GM13976 (cell line): ENCODE results near the gene PILRB.
"Not testable (repeated sequence)": the region's sequence is repeated elsewhere in the genome, so short reads cannot be mapped to it uniquely, and the experiment has no call there.

Experiments used
- DNase-seq: peaks from one replicate; pipeline ENCODE4 v3.0.0; 2012; ENCODE audit warnings: low spot score
- CTCF ChIP-seq: IDR thresholded peaks from 2 replicates; pipeline ENCODE4 v1.5.1; 2012; ENCODE audit warnings: borderline replicate concordance, mild to moderate bottlenecking; ENCODE audit not compliant: insufficient read depth; ENCODE audit errors: extremely low read depth, missing control alignments, control extremely low read depth
- in situ Hi-C: fragments of 300-500 bp; cut with MboI; formaldehyde crosslinking; loops from one replicate; pipeline ENCODE4 v1.12.0; 2022; ENCODE audit warnings: low sequenced_read_pairs, mixed read lengths, inconsistent platforms; ENCODE audit not compliant: unreplicated experiment

PILRB gene

GRCh38 chr7:100358027-100358856 lies at the start of gene PILRB:
PILRB (plus strand) TSS chr7:100358117; CDS start chr7:100358303, 186 bp downstream.
- in situ Hi-C loops, result no loop called here
- TF ChIP-seq CTCF, result peak; percentile 38
- no peak for DNase-seq

- DNase-seq, in situ Hi-C loops: not testable (repeated sequence)
These were observed 39.6 kb upstream of the PILRB start for GRCh38 chr7:100318329-100318728.

GRCh38 chr7:100321648-100322047 lies 36.3 kb upstream of the PILRB start:
- DNase-seq, in situ Hi-C loops: not testable (repeated sequence)

DNA sequence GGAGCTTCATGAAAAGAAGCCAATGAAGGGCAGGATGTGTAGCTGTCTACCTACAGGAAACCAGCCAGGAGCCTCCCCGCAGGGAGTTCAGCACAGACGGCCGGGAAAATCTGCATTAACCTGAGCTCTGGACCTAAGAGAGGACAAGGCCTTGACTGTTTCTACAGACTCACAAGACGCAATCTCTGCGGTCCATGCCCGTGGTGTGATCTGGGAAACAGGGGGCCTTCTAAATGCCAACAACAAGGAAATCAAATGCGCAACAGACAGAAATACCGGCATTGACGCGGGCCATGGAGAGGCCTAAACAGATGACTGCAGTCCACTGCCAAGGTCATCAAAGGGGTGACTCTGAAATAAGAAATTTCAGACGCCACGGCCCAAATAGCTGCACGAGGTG lies 33.7 kb upstream of the PILRB start:
- DNase-seq, in situ Hi-C loops: not testable (repeated sequence)

DNA sequence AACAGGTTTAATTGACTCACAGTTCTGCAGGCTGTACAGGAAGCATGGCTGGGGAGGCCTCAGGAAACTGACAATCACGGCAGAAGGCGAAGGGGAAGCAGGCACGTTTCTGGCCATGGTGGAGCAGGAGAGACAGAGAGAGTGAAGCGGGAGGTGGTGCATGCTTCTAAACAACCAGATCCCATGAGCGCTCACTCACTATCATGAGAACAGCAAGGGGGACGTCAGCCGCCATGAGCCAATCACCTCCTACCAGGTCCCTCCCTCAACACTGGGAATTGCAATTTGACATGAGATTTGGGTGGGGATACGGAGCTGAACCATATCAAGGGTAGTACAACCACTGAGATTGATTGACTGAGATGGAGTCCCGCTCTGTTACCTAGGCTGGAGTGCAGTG lies 32.2 kb upstream of the PILRB start:
- in situ Hi-C loops, DNase-seq: not testable (repeated sequence)

GRCh38 chr7:100326914-100327313 lies 31.0 kb upstream of the PILRB start:
- in situ Hi-C loops, DNase-seq: not testable (repeated sequence)

- in situ Hi-C loops, result not testable (repeated sequence)
- peak; percentile 87 for DNase-seq
These were observed 22.1 kb upstream of the PILRB start for GRCh38 chr7:100335566-100336466.

DNA sequence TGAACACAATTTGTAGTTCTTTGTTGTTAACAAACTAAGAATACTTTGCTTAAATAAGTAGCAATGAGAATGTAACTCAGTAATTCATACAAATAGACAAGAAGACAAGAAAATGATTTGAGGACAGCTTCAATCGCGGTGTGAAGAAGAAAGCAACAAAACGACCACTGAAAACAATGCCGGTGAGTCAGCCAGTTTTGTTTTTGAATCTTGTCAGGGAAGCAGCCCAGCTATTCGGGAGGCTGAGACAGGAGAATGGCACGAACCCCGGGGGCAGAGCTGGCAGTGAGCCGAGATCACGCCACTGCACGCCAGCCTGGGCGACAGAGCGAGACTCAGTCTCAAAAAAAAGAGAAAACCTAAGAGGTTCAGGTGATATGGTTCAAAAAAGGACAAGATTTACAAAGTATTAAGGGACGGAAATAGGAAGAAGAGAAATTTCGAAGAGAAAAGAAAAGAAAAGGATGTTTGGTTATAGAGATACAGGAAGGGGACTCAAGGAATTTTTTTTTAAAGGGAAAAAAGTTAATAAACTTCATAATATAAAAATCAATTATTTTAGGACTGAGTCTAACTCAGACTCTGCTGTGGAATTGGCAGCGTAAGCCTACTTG lies 19.7 kb upstream of the PILRB start:
- DNase-seq, in situ Hi-C loops: not testable (repeated sequence)

DNA sequence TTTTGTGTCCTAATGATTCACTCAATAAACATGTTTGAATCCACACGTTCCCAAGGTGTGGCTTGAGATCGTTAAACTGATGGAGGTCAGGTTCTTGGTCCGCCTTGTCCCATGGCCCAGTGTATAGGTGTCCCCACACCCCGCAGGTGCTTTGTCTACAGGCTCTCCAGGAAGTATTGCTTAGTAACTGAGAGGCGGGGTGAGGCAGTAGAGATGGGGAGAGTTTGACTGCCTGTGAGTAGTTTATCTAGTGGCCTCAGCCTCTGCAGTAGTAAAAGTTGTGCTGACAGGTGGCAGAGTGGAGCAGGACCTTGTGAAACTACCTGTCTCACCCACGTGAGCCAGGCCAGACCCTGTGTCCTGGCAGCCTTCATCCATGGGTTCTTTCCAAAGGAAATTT lies 16.6 kb upstream of the PILRB start:
- DNase-seq, in situ Hi-C loops: not testable (repeated sequence)

DNA sequence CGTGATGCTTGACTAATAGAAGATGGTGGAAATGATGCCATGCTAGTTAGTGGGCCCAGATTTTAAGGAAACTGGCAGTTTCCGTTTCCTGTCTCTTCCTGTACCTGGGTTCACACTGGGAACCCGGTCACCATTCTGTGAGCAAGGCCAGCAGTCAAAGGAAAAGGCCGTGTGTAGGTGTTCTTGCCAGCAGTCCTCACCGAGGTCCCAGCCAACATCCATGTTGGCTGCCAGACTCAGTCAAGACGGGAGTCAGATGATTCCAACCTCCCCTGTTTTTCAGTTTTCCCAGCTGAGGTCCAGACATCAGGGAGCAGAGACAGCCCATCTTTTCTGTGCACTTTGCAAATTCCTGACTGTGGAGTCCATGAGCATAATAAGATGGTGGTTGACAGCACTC lies 15.2 kb upstream of the PILRB start:
- DNase-seq, result no peak
- no peak for TF ChIP-seq CTCF
- in situ Hi-C loops, result no loop called here

DNA sequence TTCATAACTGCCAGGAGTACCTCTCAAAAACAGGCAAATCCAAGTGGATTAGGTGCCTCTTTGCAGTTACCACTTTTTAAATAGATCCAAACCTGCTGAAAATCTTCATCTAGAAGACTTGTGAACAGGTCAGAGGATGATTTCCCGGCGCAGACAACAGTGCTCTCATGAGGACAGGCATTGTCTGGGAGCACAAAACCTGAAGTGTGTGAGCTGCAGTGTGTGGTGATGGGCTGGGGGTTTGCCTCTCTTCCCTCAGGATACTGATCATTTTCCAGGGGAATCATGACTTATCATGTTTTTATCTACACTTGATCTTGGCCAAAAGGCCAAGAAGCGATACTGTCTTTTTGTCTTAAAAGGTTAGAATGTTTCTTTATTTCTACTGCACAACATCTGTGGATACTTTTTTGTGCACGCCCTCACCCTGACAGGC lies 13.8 kb upstream of the PILRB start:
- in situ Hi-C loops, DNase-seq: not testable (repeated sequence)
